Stimulated activated naive CD8-positive, alpha-beta T cell treated with anti-CD3 and anti-CD28 coated beads, Interleukin-15, Interleukin-2, amounts not matched to agents 100 ng/mL and 50 ng/mL, for 24 hours (primary cell): Measurements from ENCODE around the gene GFI1B.
"Not testable (repeated sequence)": the region's sequence is repeated elsewhere in the genome, so short reads cannot be mapped to it uniquely, and the experiment has no call there.

Experiments
- H3K27ac Mint-ChIP-seq: one replicate; pipeline ENCODE4 v1.8.0; 2021; ENCODE audit warnings: mild to moderate bottlenecking, mixed read lengths
- H3K27me3 Mint-ChIP-seq: one replicate; pipeline ENCODE4 v1.8.0; 2021; ENCODE audit warnings: mixed read lengths
- H3K36me3 Mint-ChIP-seq: one replicate; pipeline ENCODE4 v1.8.0; 2021; ENCODE audit warnings: low read depth, mixed read lengths
- H3K4me1 Mint-ChIP-seq: one replicate; pipeline ENCODE4 v1.8.0; 2021; ENCODE audit warnings: low read depth, mixed read lengths
- H3K4me3 Mint-ChIP-seq: one replicate; pipeline ENCODE4 v1.8.0; 2021; ENCODE audit warnings: mild to moderate bottlenecking, mixed read lengths
- H3K9me3 Mint-ChIP-seq: one replicate; pipeline ENCODE4 v1.8.0; 2021; ENCODE audit warnings: mixed read lengths

The GFI1B gene

DNA sequence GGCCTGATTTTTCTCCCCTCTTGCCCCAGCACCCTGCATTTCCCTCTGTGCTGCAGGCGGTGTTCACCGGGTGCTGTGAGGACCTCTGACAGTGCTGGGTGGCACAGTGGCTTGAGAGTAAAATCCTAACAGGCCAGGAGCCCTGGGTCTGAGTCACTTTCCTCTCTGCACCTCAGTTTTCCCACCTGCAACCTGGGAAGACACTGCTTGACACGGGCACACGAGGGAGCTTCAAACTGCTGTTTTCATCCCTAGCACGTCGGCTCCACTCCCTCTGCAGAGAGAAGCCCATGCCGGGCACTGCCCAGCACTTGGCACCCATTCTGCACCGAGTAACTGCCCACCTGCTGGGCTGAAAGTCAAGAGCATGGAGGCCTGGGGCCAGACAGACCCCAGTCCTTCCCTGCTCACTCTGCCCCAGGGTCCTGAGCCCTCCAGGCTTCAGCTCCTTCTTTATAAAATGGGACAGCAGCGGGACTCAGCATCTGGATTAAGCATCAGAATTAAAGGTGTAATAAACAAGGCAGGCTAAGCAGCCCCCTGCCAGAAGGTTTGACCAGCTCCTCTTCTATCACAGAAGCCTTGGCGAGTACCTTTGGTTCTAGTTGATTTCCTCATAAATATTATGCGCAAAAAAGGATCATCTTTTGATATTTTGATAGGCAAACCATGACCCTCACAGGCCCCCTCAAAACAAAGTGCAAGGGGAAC, 5.2 kb downstream of the GFI1B start:
- peaks cover 2% of the 10 kb centered on the region for H3K4me1 Mint-ChIP-seq
- no peaks in the 10 kb centered on the region for H3K36me3 Mint-ChIP-seq
- H3K27me3 Mint-ChIP-seq, result peaks cover 31% of the 10 kb centered on the region
- no peaks in the 10 kb centered on the region for H3K9me3 Mint-ChIP-seq
- no peak overlapping the region for H3K27ac Mint-ChIP-seq
- no peak overlapping the region for H3K4me3 Mint-ChIP-seq

DNA sequence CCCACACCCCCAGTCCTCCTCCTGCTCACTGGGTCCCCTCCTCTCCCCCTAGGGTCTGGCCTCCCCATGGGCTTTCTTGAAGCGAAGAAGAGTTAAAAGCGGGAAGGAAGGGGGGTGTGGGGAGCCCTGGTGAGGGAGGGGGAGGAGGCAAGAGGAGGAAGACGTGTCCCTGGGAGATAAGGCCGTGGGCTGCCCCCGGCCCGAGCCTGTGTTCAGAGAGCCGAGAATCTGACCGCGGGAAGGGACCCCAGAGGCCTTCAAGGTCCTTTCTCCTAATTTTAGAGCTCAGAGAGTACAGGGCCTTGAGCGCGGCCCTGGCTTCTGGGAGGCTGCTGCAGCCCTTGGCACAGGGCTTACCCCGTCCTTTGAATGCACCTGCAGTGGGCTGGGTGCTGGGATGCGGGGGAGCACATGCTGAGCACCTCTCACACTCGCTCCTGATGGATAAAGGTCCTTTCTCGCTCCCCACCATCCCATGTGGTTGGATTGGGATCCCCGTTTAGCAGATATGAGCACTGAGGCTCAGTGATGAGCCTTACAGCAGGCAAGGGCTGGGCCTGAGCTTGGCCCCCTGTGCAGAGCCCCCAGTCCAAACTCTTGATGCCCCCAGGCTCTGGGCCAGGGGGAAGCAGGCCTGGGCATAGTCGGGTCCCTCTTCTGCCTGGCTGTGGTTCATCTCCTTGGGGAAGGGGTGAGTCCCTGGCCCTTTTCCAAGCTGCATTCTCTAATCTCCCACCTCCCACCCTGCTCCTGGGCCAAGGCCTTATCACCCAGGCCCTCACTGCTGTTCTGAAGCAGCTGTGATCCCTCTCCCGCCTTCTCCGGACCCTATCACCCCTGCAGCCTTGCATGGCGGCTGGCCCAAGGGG, 5.9 kb downstream of the GFI1B start:
- H3K4me1 Mint-ChIP-seq, result no peaks in the 10 kb centered on the region
- H3K4me3 Mint-ChIP-seq, result no peak overlapping the region
- peaks cover 26% of the 10 kb centered on the region for H3K27me3 Mint-ChIP-seq
- no peaks in the 10 kb centered on the region for H3K9me3 Mint-ChIP-seq
- no peaks in the 10 kb centered on the region for H3K36me3 Mint-ChIP-seq
- H3K27ac Mint-ChIP-seq, result no peak overlapping the region

DNA sequence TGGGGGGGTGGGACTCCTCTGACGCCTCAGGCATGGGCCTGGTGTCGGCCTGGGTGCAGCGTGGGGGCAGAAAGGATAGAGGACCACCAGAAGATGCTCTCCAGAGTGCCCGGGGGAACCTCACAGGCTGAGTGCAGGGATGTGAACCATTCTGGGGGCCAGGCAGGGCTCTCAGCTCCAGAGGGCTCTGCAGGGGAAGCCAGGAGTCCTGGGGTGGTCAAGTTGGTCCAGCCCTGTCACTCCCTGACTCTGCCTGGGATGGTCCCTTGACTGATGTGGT, 6.5 kb downstream of the GFI1B start:
- H3K4me3 Mint-ChIP-seq, result no peak overlapping the region
- no peaks in the 10 kb centered on the region for H3K9me3 Mint-ChIP-seq
- no peaks in the 10 kb centered on the region for H3K36me3 Mint-ChIP-seq
- peaks cover 21% of the 10 kb centered on the region for H3K27me3 Mint-ChIP-seq
- no peak overlapping the region for H3K27ac Mint-ChIP-seq
- no peaks in the 10 kb centered on the region for H3K4me1 Mint-ChIP-seq

DNA sequence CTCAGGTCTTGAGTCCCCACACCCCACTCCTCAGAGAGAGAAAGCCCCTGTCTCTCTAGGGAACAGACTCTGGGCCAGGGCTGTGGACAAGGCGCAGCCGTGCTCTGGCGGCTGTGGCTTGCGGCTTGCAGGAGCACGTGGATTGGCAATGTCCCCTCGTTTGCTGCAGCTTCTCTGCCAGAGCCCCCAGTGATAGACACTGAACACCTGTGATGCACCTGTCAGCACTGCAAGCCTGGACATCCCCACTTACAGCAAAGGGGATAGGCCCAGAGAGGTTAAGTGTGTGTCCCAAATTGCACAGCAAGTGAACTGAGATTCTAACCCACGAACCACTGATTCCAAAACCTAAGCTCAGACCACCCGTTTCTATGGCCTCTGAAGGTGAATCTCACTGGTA, 7.0 kb downstream of the GFI1B start:
- Mint-ChIP-seq H3K9me3 (no peaks in the 10 kb centered on the region), H3K36me3 (no peaks in the 10 kb centered on the region), H3K4me1 (no peaks in the 10 kb centered on the region), H3K27ac (no peak overlapping the region), H3K27me3 (peaks cover 22% of the 10 kb centered on the region), H3K4me3 (no peak overlapping the region)

DNA sequence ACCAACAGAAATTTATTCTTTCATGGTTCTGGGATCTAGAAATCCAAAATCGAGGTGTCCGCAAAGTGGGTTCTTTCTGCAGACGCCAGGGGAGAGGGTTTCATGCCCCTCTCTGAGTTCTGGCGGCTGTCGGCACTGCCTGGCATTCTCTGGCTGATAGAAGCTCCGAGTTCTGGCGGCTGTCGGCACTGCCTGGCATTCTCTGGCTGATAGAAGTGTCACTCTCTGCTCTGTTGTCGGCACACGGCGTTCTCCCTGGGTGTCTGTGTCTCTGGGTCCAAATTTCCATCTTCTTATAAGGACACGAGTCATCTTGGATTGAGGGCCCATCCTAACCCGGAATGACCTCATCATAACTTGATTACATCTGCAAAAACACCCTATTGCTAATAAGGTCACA, 7.6 kb downstream of the GFI1B start:
- Mint-ChIP-seq H3K4me3 (no peak overlapping the region), H3K27ac (no peak overlapping the region), H3K4me1 (no peaks in the 10 kb centered on the region), H3K27me3 (peaks cover 16% of the 10 kb centered on the region), H3K9me3 (no peaks in the 10 kb centered on the region), H3K36me3 (no peaks in the 10 kb centered on the region)

DNA sequence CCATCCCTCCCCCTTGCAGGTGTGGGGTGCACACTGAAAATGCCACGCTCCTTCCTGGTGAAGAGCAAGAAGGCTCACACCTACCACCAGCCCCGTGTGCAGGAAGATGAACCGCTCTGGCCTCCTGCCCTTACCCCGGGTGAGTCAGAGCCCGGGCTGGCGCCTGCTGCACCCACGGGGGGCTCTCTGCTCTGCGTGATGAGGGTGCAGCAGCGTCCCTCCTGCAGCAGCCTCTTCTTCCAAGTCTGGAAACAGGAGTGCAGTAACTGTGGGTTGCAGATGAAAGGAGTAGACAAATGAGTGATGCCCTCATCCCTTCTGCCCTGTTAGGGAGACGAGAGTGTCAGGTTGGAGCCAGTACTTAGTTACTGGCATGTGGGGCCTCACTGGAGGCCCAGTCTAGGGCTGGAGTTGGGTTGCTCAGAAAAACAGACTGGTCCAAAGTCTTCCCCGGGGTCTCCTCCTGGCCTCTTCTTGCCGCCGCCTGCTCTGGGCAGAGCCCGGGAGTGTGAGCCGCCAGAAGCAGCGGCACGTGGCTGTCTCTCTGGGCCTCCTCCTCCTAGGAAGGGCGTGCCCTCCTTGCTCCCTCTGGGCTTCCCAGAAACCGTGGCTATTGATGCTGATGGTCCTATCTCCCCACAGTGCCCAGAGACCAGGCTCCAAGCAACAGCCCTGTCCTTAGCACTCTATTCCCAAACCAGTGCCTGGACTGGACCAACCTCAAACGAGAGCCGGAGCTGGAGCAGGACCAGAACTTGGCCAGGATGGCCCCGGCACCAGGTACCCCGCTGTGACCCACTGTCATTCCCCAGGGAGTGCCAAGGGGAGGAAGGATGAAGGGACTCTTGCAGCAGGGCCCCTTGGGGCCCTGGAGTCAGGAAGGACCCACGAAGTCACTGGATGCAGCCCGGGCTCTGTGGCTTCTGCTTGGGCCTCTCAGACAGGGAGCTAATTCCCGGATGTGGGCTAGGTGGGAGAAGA, 8.4 kb downstream of the GFI1B start:
- no peaks in the 10 kb centered on the region for H3K36me3 Mint-ChIP-seq
- H3K27me3 Mint-ChIP-seq, result peaks cover 17% of the 10 kb centered on the region
- H3K9me3 Mint-ChIP-seq, result no peaks in the 10 kb centered on the region
- H3K4me3 Mint-ChIP-seq, result no peak overlapping the region
- peaks cover 6% of the 10 kb centered on the region for H3K4me1 Mint-ChIP-seq
- H3K27ac Mint-ChIP-seq, result no peak overlapping the region

DNA sequence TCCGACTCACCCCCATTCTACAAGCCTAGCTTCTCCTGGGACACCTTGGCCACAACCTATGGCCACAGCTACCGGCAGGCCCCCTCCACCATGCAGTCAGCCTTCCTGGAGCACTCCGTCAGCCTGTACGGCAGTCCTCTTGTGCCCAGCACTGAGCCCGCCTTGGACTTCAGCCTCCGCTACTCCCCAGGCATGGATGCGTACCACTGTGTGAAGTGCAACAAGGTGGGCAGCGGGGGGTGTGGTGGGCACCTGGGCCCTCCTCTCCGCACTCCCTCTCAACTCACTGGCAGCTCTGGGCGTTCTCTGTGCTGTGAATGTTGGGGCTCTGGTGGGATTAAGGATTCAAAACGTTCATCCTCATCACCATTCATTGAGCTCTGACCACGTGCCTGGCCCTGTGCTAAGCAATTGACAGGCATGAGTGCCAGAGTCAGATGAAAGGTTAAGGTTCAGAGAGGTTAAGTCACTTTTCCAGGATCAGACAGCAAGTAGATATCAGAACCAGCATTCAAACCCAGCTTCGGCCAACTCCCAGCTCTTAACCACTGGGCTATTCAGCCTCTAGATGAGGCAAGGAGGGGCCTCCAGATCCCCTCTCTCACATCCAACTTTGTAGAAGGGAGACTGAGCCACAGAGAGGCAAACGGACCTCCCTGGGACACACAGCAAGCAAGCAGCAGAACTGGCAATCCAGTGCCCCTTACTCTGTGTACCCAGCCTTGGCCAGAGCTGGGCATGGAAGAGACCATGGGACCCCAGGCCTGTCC, 9.9 kb downstream of the GFI1B start:
- Mint-ChIP-seq H3K9me3 (no peaks in the 10 kb centered on the region), H3K4me3 (no peak overlapping the region), H3K36me3 (no peaks in the 10 kb centered on the region), H3K27ac (no peak overlapping the region), H3K27me3 (peaks cover 15% of the 10 kb centered on the region), H3K4me1 (peaks cover 11% of the 10 kb centered on the region)

DNA sequence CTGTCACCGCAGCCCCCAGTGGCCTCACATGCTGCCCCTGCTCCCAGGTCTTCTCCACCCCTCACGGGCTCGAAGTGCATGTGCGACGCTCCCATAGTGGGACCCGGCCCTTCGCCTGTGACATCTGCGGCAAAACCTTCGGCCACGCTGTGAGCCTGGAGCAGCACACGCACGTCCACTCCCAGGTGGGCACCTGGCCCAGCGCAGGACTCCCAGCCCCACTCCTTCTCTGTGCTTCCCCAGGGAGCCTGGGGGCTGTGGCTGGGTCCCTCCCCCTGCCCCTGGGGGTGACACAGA, 10.5 kb downstream of the GFI1B start:
- H3K9me3 Mint-ChIP-seq, result no peaks in the 10 kb centered on the region
- peaks cover 15% of the 10 kb centered on the region for H3K27me3 Mint-ChIP-seq
- H3K4me3 Mint-ChIP-seq, result no peak overlapping the region
- H3K36me3 Mint-ChIP-seq, result no peaks in the 10 kb centered on the region
- H3K27ac Mint-ChIP-seq, result no peak overlapping the region
- peaks cover 11% of the 10 kb centered on the region for H3K4me1 Mint-ChIP-seq

DNA sequence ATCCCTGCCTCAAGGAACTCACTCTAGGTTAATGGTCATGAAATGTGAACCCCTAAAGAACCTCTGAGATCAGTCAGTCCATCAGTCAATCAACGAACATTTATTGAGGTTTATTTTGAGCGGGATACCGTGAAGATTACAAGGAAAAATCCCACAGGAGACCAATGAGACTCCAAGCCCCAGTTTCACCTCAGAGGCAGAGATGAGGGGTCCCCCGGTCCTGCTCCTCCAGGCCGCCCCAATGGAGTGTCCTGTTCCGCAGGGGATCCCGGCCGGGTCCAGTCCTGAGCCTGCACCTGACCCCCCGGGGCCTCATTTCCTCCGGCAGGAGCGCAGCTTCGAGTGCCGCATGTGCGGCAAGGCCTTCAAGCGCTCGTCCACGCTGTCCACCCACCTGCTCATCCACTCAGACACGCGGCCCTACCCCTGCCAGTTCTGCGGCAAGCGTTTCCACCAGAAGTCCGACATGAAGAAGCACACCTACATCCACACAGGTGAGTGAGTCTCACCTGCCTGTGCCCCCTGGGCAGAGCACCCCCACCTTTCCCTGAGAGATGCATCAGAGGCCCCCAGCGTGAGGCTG, 11.0 kb downstream of the GFI1B start:
- Mint-ChIP-seq H3K4me1 (peaks cover 14% of the 10 kb centered on the region), H3K9me3 (no peaks in the 10 kb centered on the region), H3K27me3 (peaks cover 18% of the 10 kb centered on the region), H3K4me3 (no peak overlapping the region), H3K27ac (no peak overlapping the region), H3K36me3 (no peaks in the 10 kb centered on the region)

DNA sequence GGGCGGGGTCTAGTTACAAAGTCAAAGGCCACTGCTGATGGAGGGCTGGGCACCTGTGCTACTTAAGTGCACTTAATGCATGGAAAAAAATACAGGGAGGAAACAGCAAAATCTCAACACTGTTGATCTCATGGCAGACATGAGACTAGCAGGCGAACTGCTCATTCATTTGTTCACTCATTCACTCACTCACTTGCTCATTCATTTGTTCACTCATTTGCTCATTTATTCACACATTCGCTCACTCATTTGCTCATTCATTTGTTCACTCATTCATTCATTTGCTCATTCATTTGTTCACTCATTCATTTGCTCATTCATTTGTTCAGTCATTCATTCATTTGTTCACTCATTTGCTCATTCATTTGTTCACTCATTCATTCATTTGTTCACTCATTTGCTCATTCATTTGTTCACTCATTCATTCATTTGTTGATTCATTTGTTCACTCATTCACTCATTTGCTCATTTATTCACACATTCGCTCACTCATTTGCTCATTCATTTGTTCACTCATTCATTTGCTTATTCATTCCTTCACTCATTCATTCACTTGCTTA, 11.6 kb downstream of the GFI1B start:
- not testable (repeated sequence) for H3K27ac Mint-ChIP-seq, H3K36me3 Mint-ChIP-seq, H3K9me3 Mint-ChIP-seq, H3K4me3 Mint-ChIP-seq
- H3K27me3 Mint-ChIP-seq, result peaks cover 19% of the 10 kb centered on the region
- peaks cover 16% of the 10 kb centered on the region for H3K4me1 Mint-ChIP-seq

DNA sequence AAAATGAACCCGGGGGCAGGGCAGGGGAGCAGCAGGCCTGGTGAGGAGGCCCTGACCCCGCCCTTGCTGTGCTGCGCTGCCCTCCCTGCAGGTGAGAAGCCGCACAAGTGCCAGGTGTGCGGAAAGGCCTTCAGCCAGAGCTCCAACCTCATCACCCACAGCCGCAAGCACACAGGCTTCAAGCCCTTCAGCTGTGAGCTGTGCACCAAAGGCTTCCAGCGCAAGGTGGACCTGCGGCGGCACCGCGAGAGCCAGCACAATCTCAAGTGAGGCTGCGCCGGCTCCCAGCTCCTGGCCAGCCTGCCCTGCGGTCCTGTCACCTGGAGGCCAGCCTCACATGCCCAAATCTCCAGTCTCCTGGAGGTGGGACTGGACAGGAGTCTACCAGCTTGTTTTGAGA, 12.3 kb downstream of the GFI1B start:
- peaks cover 16% of the 10 kb centered on the region for H3K4me1 Mint-ChIP-seq
- H3K27me3 Mint-ChIP-seq, result peaks cover 19% of the 10 kb centered on the region
- no peaks in the 10 kb centered on the region for H3K36me3 Mint-ChIP-seq
- H3K27ac Mint-ChIP-seq, result no peak overlapping the region
- H3K9me3 Mint-ChIP-seq, result no peaks in the 10 kb centered on the region
- H3K4me3 Mint-ChIP-seq, result no peak overlapping the region

DNA sequence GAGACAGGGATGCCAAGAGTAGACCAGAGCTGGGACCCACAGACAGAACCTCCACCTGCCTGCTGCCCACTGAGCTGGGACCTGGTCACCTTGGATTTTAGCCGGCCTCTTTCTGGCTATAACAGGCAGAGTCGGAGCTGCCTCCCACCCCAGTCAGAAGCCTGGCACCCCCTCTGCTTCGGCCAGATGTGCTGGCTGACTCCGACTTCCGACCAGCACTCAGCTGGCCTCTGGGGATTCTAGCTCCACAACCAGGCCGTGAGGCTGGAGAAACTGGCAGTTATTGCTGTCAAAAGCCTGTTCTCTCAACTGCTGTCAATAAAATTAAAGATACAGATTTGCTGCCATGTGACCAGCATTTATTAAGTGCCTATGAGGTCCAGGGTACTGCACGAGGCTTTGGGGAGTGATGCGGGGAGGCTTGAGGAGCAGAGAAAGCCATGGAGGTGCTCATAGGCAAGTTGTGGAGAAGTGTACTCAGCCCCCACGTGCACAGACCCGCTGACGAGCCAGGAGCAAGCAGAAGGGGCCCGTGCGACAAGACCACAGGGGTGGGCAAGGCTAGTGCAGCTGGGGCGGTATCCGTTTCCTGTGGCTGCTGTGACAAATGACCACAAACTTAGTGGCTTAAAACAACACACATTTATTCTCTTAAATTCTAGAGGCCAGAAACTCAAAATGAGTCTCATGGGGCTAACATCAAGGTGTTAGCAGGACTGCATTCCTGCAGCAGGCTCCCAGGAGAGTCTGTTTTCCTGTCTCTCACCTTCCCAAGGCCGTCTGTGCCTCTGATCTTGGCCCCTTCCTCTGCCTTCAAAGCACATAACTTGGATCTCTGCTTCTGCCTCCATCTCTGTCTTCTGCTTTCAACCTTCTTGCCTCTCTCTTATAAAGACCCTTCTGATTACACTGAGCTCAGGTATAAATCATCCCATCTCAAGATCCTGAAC, 13.1 kb downstream of the GFI1B start:
- Mint-ChIP-seq H3K36me3 (no peaks in the 10 kb centered on the region), H3K4me3 (no peak overlapping the region), H3K27me3 (peaks cover 15% of the 10 kb centered on the region), H3K4me1 (peaks cover 16% of the 10 kb centered on the region), H3K27ac (no peak overlapping the region), H3K9me3 (no peaks in the 10 kb centered on the region)

DNA sequence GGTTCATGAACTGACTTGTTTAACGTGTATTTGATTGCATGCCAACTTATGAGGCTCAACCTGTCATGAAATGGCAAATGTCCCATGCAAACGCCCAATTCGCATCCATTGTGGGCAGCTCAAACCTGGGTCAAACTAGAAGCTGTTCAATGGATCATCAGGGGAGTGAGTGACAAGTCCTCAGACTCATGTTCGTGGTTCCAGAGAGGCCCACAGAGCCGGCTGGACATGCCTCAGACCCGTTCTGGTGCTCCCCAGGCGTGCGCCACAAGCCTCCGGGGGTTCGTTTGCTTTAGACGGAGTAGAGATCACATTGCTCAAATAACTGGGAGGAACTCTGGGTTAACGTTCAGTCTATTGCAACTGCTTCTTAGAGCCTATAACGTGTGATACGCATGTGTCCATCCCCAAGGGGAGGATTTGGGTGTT, 15.0 kb downstream of the GFI1B start:
- Mint-ChIP-seq H3K36me3 (no peaks in the 10 kb centered on the region), H3K9me3 (no peaks in the 10 kb centered on the region), H3K27ac (no peak overlapping the region), H3K4me1 (peaks cover 16% of the 10 kb centered on the region), H3K4me3 (no peak overlapping the region), H3K27me3 (peaks cover 15% of the 10 kb centered on the region)
